CD4-positive, alpha-beta T cell treated with Interleukin-15 for 1 hour (primary cell): ENCODE data around the gene PAK3.

Experiments used
- DNase-seq: peaks from one replicate; pipeline ENCODE4 v3.0.0-alpha.2; 2020

Gene PAK3

GRCh38 chrX:111095974-111096895, at the start of gene PAK3:
Gene PAK3 (plus strand): TSS chrX:111096191. CDS start chrX:111123104, 26,913 bp downstream.
- DNase-seq: peak; percentile 33

GRCh38 chrX:111047575-111047974, 48.4 kb upstream of the PAK3 start:
- DNase-seq: no peak

- DNase-seq: no peak
Measured at GRCh38 chrX:111052478-111052877, 43.5 kb upstream of the PAK3 start.

GRCh38 chrX:111071542-111072277, 24.3 kb upstream of the PAK3 start:
- no peak for DNase-seq

- no peak for DNase-seq
Measured at GRCh38 chrX:111083081-111083480, 12.9 kb upstream of the PAK3 start.

- DNase-seq: no peak
Measured at GRCh38 chrX:111086591-111087006, 9.4 kb upstream of the PAK3 start.

- DNase-seq: no peak
Measured at GRCh38 chrX:111088628-111089027, 7.4 kb upstream of the PAK3 start.

GRCh38 chrX:111090458-111090857, 5.5 kb upstream of the PAK3 start:
- no peak for DNase-seq

- peak; percentile 63 for DNase-seq
Measured at GRCh38 chrX:111098874-111099273, 2.9 kb downstream of the PAK3 start.

GRCh38 chrX:111100191-111100590, 4.2 kb downstream of the PAK3 start:
- DNase-seq: no peak

- DNase-seq: no peak
Measured at GRCh38 chrX:111101580-111101979, 5.6 kb downstream of the PAK3 start.

GRCh38 chrX:111102636-111103035, 6.6 kb downstream of the PAK3 start:
- no peak for DNase-seq

GRCh38 chrX:111103246-111103645, 7.3 kb downstream of the PAK3 start:
- no peak for DNase-seq

GRCh38 chrX:111110098-111110775, 14.2 kb downstream of the PAK3 start:
- no peak for DNase-seq

- no peak for DNase-seq
Measured at GRCh38 chrX:111114806-111115205, 18.8 kb downstream of the PAK3 start.

- no peak for DNase-seq
Measured at GRCh38 chrX:111116666-111117065, 20.7 kb downstream of the PAK3 start.

- no peak for DNase-seq
Measured at GRCh38 chrX:111119341-111119740, 23.4 kb downstream of the PAK3 start.

GRCh38 chrX:111123125-111123524, 27.1 kb downstream of the PAK3 start:
- no peak for DNase-seq

GRCh38 chrX:111123606-111124179, 27.7 kb downstream of the PAK3 start:
- DNase-seq: no peak

GRCh38 chrX:111124418-111124817, 28.4 kb downstream of the PAK3 start:
- no peak for DNase-seq

- no peak for DNase-seq
Measured at GRCh38 chrX:111127038-111127437, 31.0 kb downstream of the PAK3 start.

- no peak for DNase-seq
Measured at GRCh38 chrX:111129921-111130320, 33.9 kb downstream of the PAK3 start.

- no peak for DNase-seq
Measured at GRCh38 chrX:111131572-111131971, 35.6 kb downstream of the PAK3 start.
